ENCODE results near the gene ELMO1. TPM values are rescaled to one million over a fixed set of nuclear protein-coding genes. Genes with fewer than 3 reads are reported as not detected.

ELMO1 gene
- total RNA-seq, 1 experiment from 2014 or later: 7.8 TPM

- TF ChIP-seq CTCF (conservative IDR thresholded peaks at IDR 0.05): no peak
- no peak overlapping the region for H4K8ac ChIP-seq (replicated peaks; ENCODE audit: insufficient read length, low read depth, low read length)
- no peak overlapping the region for H3K4ac ChIP-seq (ENCODE audit: low read depth, low read length)
- no peak overlapping the region for H2BK12ac ChIP-seq (ENCODE audit: insufficient read length, low read depth, low read length)
- Mint-ChIP-seq H3K36me3 (ENCODE audit: insufficient read depth in 1 of 3, low read depth in 3 of 3) (peaks cover 0 to 5% (median 0%) of the 10 kb centered on the region in 3 experiments; a peak in 2 of 7 replicates), H3K27ac (no peak overlapping the region; a peak in 3 of 7 replicates), H3K27me3 (ENCODE audit: low read depth) (no peaks in the 10 kb centered on the region), H3K9me3 (no peaks in the 10 kb centered on the region), H3K4me1 (peaks cover 10 to 15% of the 10 kb centered on the region in 2 experiments), H3K4me3 (no peak overlapping the region)
- H3K79me1 ChIP-seq (ENCODE audit: insufficient read depth, low read depth, low read length, poor library complexity, severe bottlenecking): no peaks in the 10 kb centered on the region
- no peak overlapping the region for H3K56ac ChIP-seq (ENCODE audit: insufficient read length, low read depth, low read length)
- H3K9me3 ChIP-seq (ENCODE audit: control insufficient read depth, low read depth, low read length): no peaks in the 10 kb centered on the region
- no peak overlapping the region for H4K91ac ChIP-seq (ENCODE audit: insufficient read length, low read depth, low read length)
- no peak overlapping the region for H2AK5ac ChIP-seq (ENCODE audit: insufficient read length, low read length)
- no CpG with 5 or more reads among the region's 6 CpGs for WGBS (ENCODE audit: extremely low coverage, insufficient read length, low lambda C conversion rate)
- H3K18ac ChIP-seq (ENCODE audit: insufficient read length, low read depth, low read length): no peak overlapping the region
- no peak overlapping the region for H2BK120ac ChIP-seq (ENCODE audit: low read depth, low read length, poor library complexity, severe bottlenecking)
- H3K4me2 ChIP-seq (ENCODE audit: insufficient read depth, insufficient read length, low read length): no peak overlapping the region
- no peak overlapping the region for H3K27ac ChIP-seq (ENCODE audit: insufficient read length, low read depth, low read length)
- no peaks in the 10 kb centered on the region for H3K4me1 ChIP-seq (ENCODE audit: insufficient read depth, low read length)
- no peak overlapping the region for H3K23ac ChIP-seq (ENCODE audit: insufficient read length, low read depth, low read length)
- no peak overlapping the region for H4K5ac ChIP-seq (ENCODE audit: insufficient read length, low read depth, low read length)
- H3K14ac ChIP-seq (ENCODE audit: insufficient read depth, low read length): no peak overlapping the region
- H3T11ph ChIP-seq (ENCODE audit: low read length): no peak overlapping the region
- no peak overlapping the region for H2BK20ac ChIP-seq (ENCODE audit: low read depth, low read length, poor library complexity, severe bottlenecking)
- DNase-seq: no peak
- H3K27me3 ChIP-seq (ENCODE audit: insufficient read depth, low read length): no peaks in the 10 kb centered on the region
- no peak overlapping the region for H2BK15ac ChIP-seq (ENCODE audit: low read depth, low read length)
- no peak overlapping the region for H2BK5ac ChIP-seq (ENCODE audit: insufficient read length, low read length)
- H2AFZ ChIP-seq (ENCODE audit: low read length): no peak overlapping the region
- no peaks in the 10 kb centered on the region for H3K23me2 ChIP-seq (ENCODE audit: insufficient read length, low read depth, low read length, poor library complexity, severe bottlenecking)
- H4K20me1 ChIP-seq (ENCODE audit: control insufficient read depth, insufficient read depth, insufficient read length): no peaks in the 10 kb centered on the region
- no peaks in the 10 kb centered on the region for H3K79me2 ChIP-seq (ENCODE audit: insufficient read depth, low read length)
- no peak overlapping the region for H3K9ac ChIP-seq (ENCODE audit: extremely low read depth, insufficient read length, low read length)
Observed at GRCh38 chr7:37269711-37270508, 178.8 kb downstream of the ELMO1 start.
